ENCODE results near the gene PJVK.

DNA sequence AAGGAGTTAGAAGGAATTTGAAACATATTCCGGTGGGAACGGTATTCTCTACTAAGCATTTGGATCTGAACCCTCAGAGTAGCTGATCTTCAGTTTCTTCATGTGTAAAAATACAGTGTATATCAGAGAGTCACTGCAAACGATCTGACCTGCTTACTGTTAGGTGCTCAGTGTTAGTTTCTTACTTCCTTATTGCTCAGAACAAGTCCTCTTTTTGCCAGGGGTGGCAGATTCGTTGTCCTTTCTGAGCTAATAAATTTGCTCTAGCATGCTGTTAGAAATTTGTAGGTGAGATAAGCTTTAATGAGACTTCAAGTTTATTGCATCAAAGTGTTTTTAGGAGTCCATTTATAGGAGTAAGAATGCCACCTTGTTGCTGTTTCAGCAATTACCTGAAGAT lies 44.9 kb downstream of the PJVK start:
- TF ChIP-seq, protein P1, sequence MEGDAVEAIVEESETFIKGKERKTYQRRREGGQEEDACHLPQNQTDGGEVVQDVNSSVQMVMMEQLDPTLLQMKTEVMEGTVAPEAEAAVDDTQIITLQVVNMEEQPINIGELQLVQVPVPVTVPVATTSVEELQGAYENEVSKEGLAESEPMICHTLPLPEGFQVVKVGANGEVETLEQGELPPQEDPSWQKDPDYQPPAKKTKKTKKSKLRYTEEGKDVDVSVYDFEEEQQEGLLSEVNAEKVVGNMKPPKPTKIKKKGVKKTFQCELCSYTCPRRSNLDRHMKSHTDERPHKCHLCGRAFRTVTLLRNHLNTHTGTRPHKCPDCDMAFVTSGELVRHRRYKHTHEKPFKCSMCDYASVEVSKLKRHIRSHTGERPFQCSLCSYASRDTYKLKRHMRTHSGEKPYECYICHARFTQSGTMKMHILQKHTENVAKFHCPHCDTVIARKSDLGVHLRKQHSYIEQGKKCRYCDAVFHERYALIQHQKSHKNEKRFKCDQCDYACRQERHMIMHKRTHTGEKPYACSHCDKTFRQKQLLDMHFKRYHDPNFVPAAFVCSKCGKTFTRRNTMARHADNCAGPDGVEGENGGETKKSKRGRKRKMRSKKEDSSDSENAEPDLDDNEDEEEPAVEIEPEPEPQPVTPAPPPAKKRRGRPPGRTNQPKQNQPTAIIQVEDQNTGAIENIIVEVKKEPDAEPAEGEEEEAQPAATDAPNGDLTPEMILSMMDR (IDR thresholded peaks at IDR 0.05) = no peak
- no peak for TF ChIP-seq EP300 (IDR thresholded peaks at IDR 0.05)
- no peak for TF ChIP-seq POLR2AphosphoS5 (IDR thresholded peaks at IDR 0.05)
- TF ChIP-seq POLR2A (IDR thresholded peaks at IDR 0.05) = no peak
